Measurements from ENCODE around the gene FOS.

DNA sequence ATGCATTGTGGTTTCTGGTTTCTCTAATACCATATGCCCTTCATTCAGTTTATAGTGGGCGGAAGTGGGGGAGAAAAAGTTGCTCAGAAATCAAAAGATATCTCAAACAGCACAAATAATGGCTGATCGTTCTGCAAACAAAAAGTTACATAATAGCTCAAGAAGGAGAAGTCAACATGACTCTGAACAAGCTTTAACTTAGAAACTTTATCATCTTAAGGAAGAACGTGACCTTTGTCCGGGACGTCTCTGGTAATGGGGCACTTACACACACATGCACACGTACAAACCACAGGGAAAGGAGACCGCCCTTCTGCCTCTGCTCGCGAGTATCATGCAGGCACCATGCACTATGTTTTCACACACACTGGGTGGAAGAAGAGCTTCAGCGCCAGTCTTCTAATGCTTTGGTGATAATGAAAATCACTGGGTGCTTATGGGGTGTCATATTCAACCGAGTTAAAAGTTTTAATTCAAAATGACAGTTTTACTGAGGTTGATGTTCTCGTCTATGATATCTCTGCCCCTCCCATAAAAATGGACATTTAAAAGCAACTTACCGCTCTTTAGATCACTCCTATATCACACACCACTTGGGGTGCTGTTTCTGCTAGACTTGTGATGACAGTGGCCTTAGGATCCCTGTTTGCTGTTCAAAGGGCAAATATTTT lies 4.7 kb downstream of the FOS start:
- no peak for TF ChIP-seq LEF1 (IDR thresholded peaks at IDR 0.05; ENCODE audit: borderline replicate concordance)
- TF ChIP-seq FOXK2 (IDR thresholded peaks at IDR 0.05) = no peak
- TF ChIP-seq SUZ12 (IDR thresholded peaks at IDR 0.05) = no peak
- no peak for TF ChIP-seq NFRKB (IDR thresholded peaks at IDR 0.05)
